ENCODE measurements around the gene PTPN2. TPM values are rescaled to one million over a fixed set of nuclear protein-coding genes. Genes with fewer than 3 reads are reported as not detected.

Gene PTPN2
- polyA plus RNA-seq, 1 donor from 2014 or later, result 45.7 TPM

- no peak overlapping the region for H3K4me2 ChIP-seq (ENCODE audit: low read length)
- no peaks in the 10 kb centered on the region for H3K9me3 ChIP-seq (ENCODE audit: low read length)
- no peak overlapping the region for H3K27ac ChIP-seq (ENCODE audit: low read length)
- no peaks in the 10 kb centered on the region for H3K27me3 ChIP-seq (ENCODE audit: insufficient read depth, low read depth, low read length)
- no peaks in the 10 kb centered on the region for H4K20me1 ChIP-seq (ENCODE audit: insufficient read depth)
- no peaks in the 10 kb centered on the region for H3K36me3 ChIP-seq (ENCODE audit: insufficient read depth, low read length)
- H3K79me2 ChIP-seq (replicated peaks; ENCODE audit: insufficient read depth, low read length), result no peaks in the 10 kb centered on the region
- TF ChIP-seq POLR2AphosphoS5 (IDR thresholded peaks at IDR 0.05) (no peak), MXI1 (conservative IDR thresholded peaks at IDR 0.05; ENCODE audit: poor library complexity, severe bottlenecking) (no peak), RAD21 (conservative IDR thresholded peaks at IDR 0.05) (no peak), SMC3 (conservative IDR thresholded peaks at IDR 0.05; ENCODE audit: poor library complexity) (no peak), EP300 (conservative IDR thresholded peaks at IDR 0.05; ENCODE audit: poor library complexity, severe bottlenecking) (no peak), TAF1 (IDR thresholded peaks at IDR 0.05; ENCODE audit: low read depth) (no peak)
- TF ChIP-seq, protein P1, sequence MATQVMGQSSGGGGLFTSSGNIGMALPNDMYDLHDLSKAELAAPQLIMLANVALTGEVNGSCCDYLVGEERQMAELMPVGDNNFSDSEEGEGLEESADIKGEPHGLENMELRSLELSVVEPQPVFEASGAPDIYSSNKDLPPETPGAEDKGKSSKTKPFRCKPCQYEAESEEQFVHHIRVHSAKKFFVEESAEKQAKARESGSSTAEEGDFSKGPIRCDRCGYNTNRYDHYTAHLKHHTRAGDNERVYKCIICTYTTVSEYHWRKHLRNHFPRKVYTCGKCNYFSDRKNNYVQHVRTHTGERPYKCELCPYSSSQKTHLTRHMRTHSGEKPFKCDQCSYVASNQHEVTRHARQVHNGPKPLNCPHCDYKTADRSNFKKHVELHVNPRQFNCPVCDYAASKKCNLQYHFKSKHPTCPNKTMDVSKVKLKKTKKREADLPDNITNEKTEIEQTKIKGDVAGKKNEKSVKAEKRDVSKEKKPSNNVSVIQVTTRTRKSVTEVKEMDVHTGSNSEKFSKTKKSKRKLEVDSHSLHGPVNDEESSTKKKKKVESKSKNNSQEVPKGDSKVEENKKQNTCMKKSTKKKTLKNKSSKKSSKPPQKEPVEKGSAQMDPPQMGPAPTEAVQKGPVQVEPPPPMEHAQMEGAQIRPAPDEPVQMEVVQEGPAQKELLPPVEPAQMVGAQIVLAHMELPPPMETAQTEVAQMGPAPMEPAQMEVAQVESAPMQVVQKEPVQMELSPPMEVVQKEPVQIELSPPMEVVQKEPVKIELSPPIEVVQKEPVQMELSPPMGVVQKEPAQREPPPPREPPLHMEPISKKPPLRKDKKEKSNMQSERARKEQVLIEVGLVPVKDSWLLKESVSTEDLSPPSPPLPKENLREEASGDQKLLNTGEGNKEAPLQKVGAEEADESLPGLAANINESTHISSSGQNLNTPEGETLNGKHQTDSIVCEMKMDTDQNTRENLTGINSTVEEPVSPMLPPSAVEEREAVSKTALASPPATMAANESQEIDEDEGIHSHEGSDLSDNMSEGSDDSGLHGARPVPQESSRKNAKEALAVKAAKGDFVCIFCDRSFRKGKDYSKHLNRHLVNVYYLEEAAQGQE (IDR thresholded peaks at IDR 0.05; ENCODE audit: borderline replicate concordance), result no peak
- TF ChIP-seq, protein P2, sequence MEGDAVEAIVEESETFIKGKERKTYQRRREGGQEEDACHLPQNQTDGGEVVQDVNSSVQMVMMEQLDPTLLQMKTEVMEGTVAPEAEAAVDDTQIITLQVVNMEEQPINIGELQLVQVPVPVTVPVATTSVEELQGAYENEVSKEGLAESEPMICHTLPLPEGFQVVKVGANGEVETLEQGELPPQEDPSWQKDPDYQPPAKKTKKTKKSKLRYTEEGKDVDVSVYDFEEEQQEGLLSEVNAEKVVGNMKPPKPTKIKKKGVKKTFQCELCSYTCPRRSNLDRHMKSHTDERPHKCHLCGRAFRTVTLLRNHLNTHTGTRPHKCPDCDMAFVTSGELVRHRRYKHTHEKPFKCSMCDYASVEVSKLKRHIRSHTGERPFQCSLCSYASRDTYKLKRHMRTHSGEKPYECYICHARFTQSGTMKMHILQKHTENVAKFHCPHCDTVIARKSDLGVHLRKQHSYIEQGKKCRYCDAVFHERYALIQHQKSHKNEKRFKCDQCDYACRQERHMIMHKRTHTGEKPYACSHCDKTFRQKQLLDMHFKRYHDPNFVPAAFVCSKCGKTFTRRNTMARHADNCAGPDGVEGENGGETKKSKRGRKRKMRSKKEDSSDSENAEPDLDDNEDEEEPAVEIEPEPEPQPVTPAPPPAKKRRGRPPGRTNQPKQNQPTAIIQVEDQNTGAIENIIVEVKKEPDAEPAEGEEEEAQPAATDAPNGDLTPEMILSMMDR (IDR thresholded peaks at IDR 0.05; ENCODE audit: poor library complexity, severe bottlenecking), result no peak
- H3K4me3 ChIP-seq (ENCODE audit: low read length), result no peak overlapping the region
- no peak overlapping the region for H3K9ac ChIP-seq (ENCODE audit: low read length)
- H3K9me2 ChIP-seq (ENCODE audit: insufficient read depth, low read length), result no peaks in the 10 kb centered on the region
- no peak overlapping the region for H2AFZ ChIP-seq (ENCODE audit: low read depth, low read length)
- no peaks in the 10 kb centered on the region for H3F3A ChIP-seq (ENCODE audit: insufficient read depth, low read length, poor library complexity, severe bottlenecking)
These were observed 63.5 kb downstream of the PTPN2 start for GRCh38 chr18:12820506-12820905.

DNA sequence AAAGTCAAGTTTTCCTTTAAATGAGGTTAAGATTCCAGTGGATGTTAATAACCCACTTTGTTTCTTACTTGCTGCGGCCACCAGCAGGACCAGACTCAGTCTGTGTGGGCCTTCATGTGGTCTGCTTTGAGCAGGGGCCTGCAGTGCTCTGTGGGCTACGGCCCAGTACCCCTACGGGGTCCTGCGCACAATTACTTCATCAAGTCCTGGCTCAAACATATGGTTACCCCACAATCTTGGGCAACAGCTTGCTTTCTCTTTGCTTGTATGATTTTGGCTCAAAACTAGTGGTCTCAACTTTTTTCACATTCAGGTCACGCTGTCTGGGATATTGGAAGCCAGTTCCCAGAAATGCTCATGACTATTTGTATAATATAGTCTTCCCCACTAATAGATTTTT, 64.2 kb downstream of the PTPN2 start:
- H3K9ac ChIP-seq (ENCODE audit: low read length), result no peak overlapping the region
- H3F3A ChIP-seq (ENCODE audit: insufficient read depth, low read length, poor library complexity, severe bottlenecking), result no peaks in the 10 kb centered on the region
- H2AFZ ChIP-seq (ENCODE audit: low read depth, low read length), result no peak overlapping the region
- TF ChIP-seq SMC3 (conservative IDR thresholded peaks at IDR 0.05; ENCODE audit: poor library complexity) (no peak), EZH2 (IDR thresholded peaks at IDR 0.05; ENCODE audit: borderline replicate concordance, insufficient read depth, low read length, poor library complexity, severe bottlenecking) (no peak), RAD21 (conservative IDR thresholded peaks at IDR 0.05) (no peak)
- TF ChIP-seq, protein P2 (IDR thresholded peaks at IDR 0.05; ENCODE audit: poor library complexity, severe bottlenecking), result no peak
- no peak overlapping the region for H3K27ac ChIP-seq (ENCODE audit: low read length)
- H3K9me2 ChIP-seq (ENCODE audit: insufficient read depth, low read length), result no peaks in the 10 kb centered on the region
- no peaks in the 10 kb centered on the region for H3K36me3 ChIP-seq (ENCODE audit: insufficient read depth, low read length)
- no peak overlapping the region for H3K4me3 ChIP-seq (ENCODE audit: low read length)
- H3K9me3 ChIP-seq (ENCODE audit: low read length), result no peaks in the 10 kb centered on the region
- H3K27me3 ChIP-seq (ENCODE audit: insufficient read depth, low read depth, low read length), result no peaks in the 10 kb centered on the region
- no peaks in the 10 kb centered on the region for H4K20me1 ChIP-seq (ENCODE audit: insufficient read depth)
- H3K79me2 ChIP-seq (replicated peaks; ENCODE audit: insufficient read depth, low read length), result no peaks in the 10 kb centered on the region
- no peak overlapping the region for H3K4me2 ChIP-seq (ENCODE audit: low read length)

Data from neural cell (in vitro differentiated cells).